Body of pancreas (tissue), 4 donors: ENCODE data around the gene RAF1. TPM values are rescaled to one million over a fixed set of nuclear protein-coding genes. Genes with fewer than 3 reads are reported as not detected.

ENCODE experiments used
- ATAC-seq: fragments of 150-250 bp; one replicate; pipeline ENCODE4 v1.9.1; 2016
- DNase-seq, 4 donors: peaks; one replicate each; pipeline ENCODE4 v3.0.0-alpha.2; 2019
- H3K27ac ChIP-seq, 4 donors: fragments of 200-600 bp; sonication (generic); 1 replicate in 3 of 4; 2 replicates in 1 of 4; pipeline versions ENCODE4 v1.5.1 to v1.6.1; 2016 to 2019; ENCODE audit warnings: mild to moderate bottlenecking in 1 of 4, mixed read lengths in 1 of 4, moderate library complexity in 1 of 4
- H3K27me3 ChIP-seq, 2 donors: fragments of 200-600 bp; sonication (generic); one replicate each; pipeline ENCODE4 v1.6.0; 2016; ENCODE audit warnings: mild to moderate bottlenecking in 1 of 2
- H3K36me3 ChIP-seq, 2 donors: fragments of 200-600 bp; sonication (generic); replicated peaks in 1 of 2; 2 replicates each; pipeline ENCODE4 v1.5.1; 2016; ENCODE audit warnings: low read depth in 2 of 2; ENCODE audit not compliant: insufficient read depth in 1 of 2
- H3K4me1 ChIP-seq: fragments of 200-600 bp; sonication (generic); one replicate; pipeline ENCODE4 v1.6.0; 2016
- H3K4me3 ChIP-seq, 2 donors: fragments of 200-600 bp; sonication (generic); 1 replicate in 1 of 2; 2 replicates in 1 of 2; pipeline ENCODE4 v1.5.1; 2016 to 2019
- H3K9me3 ChIP-seq, 3 donors: fragments of 200-600 bp; sonication (generic); 1 replicate in 2 of 3; 2 replicates in 1 of 3; pipeline ENCODE4 v1.5.1; 2016
- CTCF ChIP-seq, 7 experiments: fragments of 450-650 bp in 4 of 7; fragments of 200-600 bp in 3 of 7; sonication (generic) in 3 of 7; IDR thresholded peaks; one replicate each; pipeline ENCODE4 v1.5.1; 2016 to 2019; ENCODE audit warnings: antibody characterized with exemption in 7 of 7
- POLR2A ChIP-seq, 3 donors: fragments of 450-650 bp; IDR thresholded peaks; one replicate each; pipeline ENCODE4 v1.6.1; 2016; ENCODE audit warnings: antibody characterized with exemption in 3 of 3, mild to moderate bottlenecking in 2 of 3
- WGBS, 2 donors: methylation state at CpG; one replicate each; pipeline ENCODE4 v1.1.5; 2017; 5-methylcytosine and 5-hydroxymethylcytosine counted together
- intact Hi-C: fragments of 100-400 bp; cut with DNase I; formaldehyde crosslinking; loops from one replicate; pipeline ENCODE4 v1.15.1; 2023
- total RNA-seq, 2 donors: library from RNA; depleted of rRNA; stranded (reverse); fragments of >200 nt; gene quantifications; one replicate each; pipeline ENCODE4 v1.1.0, GENCODE V29; 2016

Gene RAF1
- total RNA-seq, 2 donors from 2014 or later, result 52.1 to 53.7 TPM

GRCh38 chr3:12612514-12613226, 51.2 kb downstream of the RAF1 start:
- no peak for ATAC-seq
- Histone ChIP-seq H3K27me3 (no peaks in the 10 kb centered on the region), H3K27ac (no peak overlapping the region), H3K9me3 (no peaks in the 10 kb centered on the region), H3K4me1 (no peaks in the 10 kb centered on the region), H3K4me3 (no peak overlapping the region), H3K36me3 (peaks cover 5 to 18% of the 10 kb centered on the region in 2 donors)
- DNase-seq, result no peak
- TF ChIP-seq POLR2A (IDR thresholded peaks at IDR 0.05) (no peak), CTCF (IDR thresholded peaks at IDR 0.05) (no peak)
- intact Hi-C loops, result no loop called here
- WGBS, 2 donors, result 75 to 86% methylated on average over 6 of the region's 6 CpGs

- no peaks in the 10 kb centered on the region for H3K4me1 ChIP-seq
- H3K27me3 ChIP-seq, result no peaks in the 10 kb centered on the region
- DNase-seq, result no peak
- ATAC-seq, result no peak
- no peak overlapping the region for H3K4me3 ChIP-seq
- no peaks in the 10 kb centered on the region for H3K9me3 ChIP-seq
- WGBS, 2 donors, result 83 to 87% methylated on average over 5 of the region's 5 CpGs
- no peak overlapping the region for H3K27ac ChIP-seq
- no peak for TF ChIP-seq CTCF (IDR thresholded peaks at IDR 0.05)
- TF ChIP-seq POLR2A (IDR thresholded peaks at IDR 0.05), result no peak
- peaks cover 5 to 21% of the 10 kb centered on the region in 2 donors for H3K36me3 ChIP-seq
- intact Hi-C loops, result no loop called here
Measured at GRCh38 chr3:12611117-12611516, 52.8 kb downstream of the RAF1 start.

- no peak overlapping the region for H3K4me3 ChIP-seq
- TF ChIP-seq POLR2A (IDR thresholded peaks at IDR 0.05) (no peak), CTCF (IDR thresholded peaks at IDR 0.05) (no peak)
- no peak for DNase-seq
- H3K9me3 ChIP-seq, result no peaks in the 10 kb centered on the region
- WGBS, 2 donors, result 92 to 97% methylated on average over 1 of the region's 1 CpG
- ATAC-seq, result no peak
- H3K4me1 ChIP-seq, result no peaks in the 10 kb centered on the region
- no peak overlapping the region for H3K27ac ChIP-seq
- peaks cover 5 to 23% of the 10 kb centered on the region in 2 donors for H3K36me3 ChIP-seq
- intact Hi-C loops, result no loop called here
- no peaks in the 10 kb centered on the region for H3K27me3 ChIP-seq
Measured at GRCh38 chr3:12608376-12608775, 55.5 kb downstream of the RAF1 start.

- no peak for ATAC-seq
- H3K36me3 ChIP-seq, result peaks cover 5 to 21% of the 10 kb centered on the region in 2 donors
- 83 to 85% methylated on average over 2 of the region's 2 CpGs for WGBS, 2 donors
Measured at GRCh38 chr3:12603969-12604368, 59.9 kb downstream of the RAF1 start.

More at GRCh38 chr3:12603969-12604368, 59.9 kb downstream of the RAF1 start:
- DNase-seq, result no peak
- Histone ChIP-seq H3K4me1 (peaks cover 10% of the 10 kb centered on the region), H3K4me3 (no peak overlapping the region), H3K27ac (no peak overlapping the region), H3K9me3 (no peaks in the 10 kb centered on the region), H3K27me3 (no peaks in the 10 kb centered on the region)
- no peak for TF ChIP-seq CTCF (IDR thresholded peaks at IDR 0.05)
- no peak for TF ChIP-seq POLR2A (IDR thresholded peaks at IDR 0.05)
- intact Hi-C loops, result no loop called here
